Stimulated activated naive CD4-positive, alpha-beta T cell (primary cell): Measurements from ENCODE around the gene TBC1D8.
A peak's percentile ranks its signal among the peaks of the same experiment; 100 is the strongest.
"Not testable (repeated sequence)": the region's sequence is repeated elsewhere in the genome, so short reads cannot be mapped to it uniquely, and the experiment has no call there.

Source experiments
- DNase-seq, 6 experiments: peaks; one replicate each; lab custom pipeline; 2025; lab: John Stamatoyannopoulos, UW

TBC1D8 gene

GRCh38 chr2:101151146-101151858, at the start of gene TBC1D8:
Gene TBC1D8 (minus strand): TSS chr2:101151382. CDS start chr2:101151253, 129 bp downstream.
- DNase-seq, result peak; percentile 21 to 67 (median 62)

GRCh38 chr2:101200676-101201075, 49.5 kb upstream of the TBC1D8 start:
- no peak for DNase-seq

- DNase-seq, result no peak
Measured at GRCh38 chr2:101199251-101199791, 48.1 kb upstream of the TBC1D8 start.

- no peak for DNase-seq
Measured at GRCh38 chr2:101197814-101198213, 46.6 kb upstream of the TBC1D8 start.

- peak in 1 of 6 experiments; percentile 2 for DNase-seq
Measured at GRCh38 chr2:101197215-101197745, 46.1 kb upstream of the TBC1D8 start.

- no peak for DNase-seq
Measured at GRCh38 chr2:101195871-101196661, 44.9 kb upstream of the TBC1D8 start.

- DNase-seq, result no peak
Measured at GRCh38 chr2:101193033-101193626, 41.9 kb upstream of the TBC1D8 start.

GRCh38 chr2:101190747-101191516, 39.8 kb upstream of the TBC1D8 start:
- no peak for DNase-seq

- no peak for DNase-seq
Measured at GRCh38 chr2:101188683-101189405, 37.7 kb upstream of the TBC1D8 start.

- DNase-seq, result no peak
Measured at GRCh38 chr2:101187131-101187530, 35.9 kb upstream of the TBC1D8 start.

GRCh38 chr2:101185656-101186055, 34.5 kb upstream of the TBC1D8 start:
- DNase-seq, result no peak

GRCh38 chr2:101185085-101185484, 33.9 kb upstream of the TBC1D8 start:
- no peak for DNase-seq

- DNase-seq, result no peak
Measured at GRCh38 chr2:101179982-101180381, 28.8 kb upstream of the TBC1D8 start.

GRCh38 chr2:101176803-101177202, 25.6 kb upstream of the TBC1D8 start:
- DNase-seq, result no peak

- DNase-seq, result no peak
Measured at GRCh38 chr2:101175991-101176390, 24.8 kb upstream of the TBC1D8 start.

GRCh38 chr2:101173707-101174295, 22.6 kb upstream of the TBC1D8 start:
- DNase-seq, result peak in 4 of 6 experiments; percentile 9 to 56 (median 41)

- DNase-seq, result not testable (repeated sequence)
Measured at GRCh38 chr2:101169822-101170221, 18.6 kb upstream of the TBC1D8 start.

- DNase-seq, result no peak
Measured at GRCh38 chr2:101168706-101169105, 17.5 kb upstream of the TBC1D8 start.

GRCh38 chr2:101167532-101167931, 16.4 kb upstream of the TBC1D8 start:
- not testable (repeated sequence) for DNase-seq

- DNase-seq, result no peak
Measured at GRCh38 chr2:101164021-101164420, 12.8 kb upstream of the TBC1D8 start.
